NCI-H1105 (cell line): ENCODE measurements around the gene PDE3A.

Source experiments
- DNase-seq: peaks from one replicate; lab custom pipeline; 2025; lab: John Stamatoyannopoulos, UW

Gene PDE3A

GRCh38 chr12:20711846-20712245, 343.5 kb downstream of the PDE3A start:
- no peak for DNase-seq

GRCh38 chr12:20716037-20716436, 347.7 kb downstream of the PDE3A start:
- no peak for DNase-seq

GRCh38 chr12:20716985-20717384, 348.6 kb downstream of the PDE3A start:
- DNase-seq, result no peak

GRCh38 chr12:20718294-20718693, 350.0 kb downstream of the PDE3A start:
- DNase-seq, result no peak

- DNase-seq, result no peak
Measured at GRCh38 chr12:20722142-20722541, 353.8 kb downstream of the PDE3A start.

GRCh38 chr12:20731274-20731673, 362.9 kb downstream of the PDE3A start:
- no peak for DNase-seq
